Lung (tissue), 12 donors: ENCODE results near the gene VRK2. TPM values are rescaled to one million over a fixed set of nuclear protein-coding genes. Genes with fewer than 3 reads are reported as not detected.
"Not testable (repeated sequence)": the region's sequence is repeated elsewhere in the genome, so short reads cannot be mapped to it uniquely, and the experiment has no call there.

Experiments
- ATAC-seq: fragments of 200-7000 bp; cut with Tn5 transposase; one replicate; pipeline ENCODE4 v1.9.1; 2020; ENCODE audit warnings: moderate number of reproducible peaks; ENCODE audit not compliant: insufficient read depth, low FRiP score
- DNase-seq, 3 donors: peaks; one replicate each; pipeline ENCODE4 v3.0.0-alpha.2; 2013 to 2017
- H3K27ac ChIP-seq, 2 donors: one replicate each; pipeline ENCODE4 v1.5.1; 2013; ENCODE audit warnings: mild to moderate bottlenecking in 2 of 2, moderate library complexity in 2 of 2, control low read depth in 1 of 2, inconsistent platforms in 1 of 2, low read depth in 1 of 2, low read length in 1 of 2
- H3K27me3 ChIP-seq, 3 donors: one replicate each; pipeline ENCODE4 v1.5.1; 2013; ENCODE audit warnings: low read length in 2 of 3; ENCODE audit not compliant: control insufficient read depth in 3 of 3, insufficient read depth in 3 of 3
- H3K36me3 ChIP-seq, 4 donors: one replicate each; pipeline ENCODE4 v1.5.1; 2013; ENCODE audit warnings: low read length in 4 of 4, mild to moderate bottlenecking in 1 of 4, moderate library complexity in 1 of 4; ENCODE audit not compliant: control insufficient read depth in 4 of 4, insufficient read depth in 4 of 4
- H3K4me1 ChIP-seq, 5 donors: one replicate each; pipeline ENCODE4 v1.5.1; 2013; ENCODE audit warnings: low read length in 5 of 5, mild to moderate bottlenecking in 2 of 5, moderate library complexity in 1 of 5; ENCODE audit not compliant: control insufficient read depth in 5 of 5, insufficient read depth in 5 of 5
- H3K4me3 ChIP-seq: one replicate; pipeline ENCODE4 v1.5.1; 2013; ENCODE audit warnings: mild to moderate bottlenecking, control low read depth, moderate library complexity
- H3K9ac ChIP-seq, 2 donors: one replicate each; pipeline ENCODE4 v1.5.1; 2013; ENCODE audit warnings: low read length in 2 of 2, control low read depth in 1 of 2; ENCODE audit not compliant: insufficient read depth in 1 of 2
- H3K9me3 ChIP-seq, 4 donors: one replicate each; pipeline ENCODE4 v1.5.1; 2013; ENCODE audit warnings: low read length in 3 of 4, mild to moderate bottlenecking in 1 of 4, moderate library complexity in 1 of 4; ENCODE audit not compliant: control insufficient read depth in 4 of 4, insufficient read depth in 3 of 4
- CTCF ChIP-seq: IDR thresholded peaks from 2 replicates; pipeline ENCODE4 v1.5.1; 2012; ENCODE audit warnings: mild to moderate bottlenecking; ENCODE audit errors: control extremely low read depth, extremely low read depth
- WGBS, 2 donors: extraction: QIAGEN DNeasy Blood & Tissue Kit; methylation state at CpG; one replicate each; pipeline ENCODE4 v1.1.7; 2013; 5-methylcytosine and 5-hydroxymethylcytosine counted together
- polyA plus RNA-seq, 2 donors: library from polyadenylated mRNA; stranded (reverse); fragments of 200-250 nt; gene quantifications; one replicate each; pipeline ENCODE4 v1.2.1, GENCODE V29; 2013
- total RNA-seq, 2 donors: library from RNA; depleted of rRNA in 1 of 2; stranded (reverse); fragments of >200 nt in 1 of 2; gene quantifications; one replicate each; pipeline ENCODE4 v1.2.1, GENCODE V29; 2014 to 2021
- donor health status: control.
- donor health status: control.
- donor health status: Bipolar disorder and iron deficiency.
- donor health status: healthy.
- donor health status: DM: yes; HTN: yes; CAD: no.

Gene VRK2
- total and polyA plus RNA-seq, 4 donors = 11.2 to 25.4 (median 14.7) TPM

- H3K36me3 ChIP-seq, DNase-seq, H3K4me3 ChIP-seq, H3K27me3 ChIP-seq, H3K9me3 ChIP-seq, ATAC-seq, H3K4me1 ChIP-seq, H3K27ac ChIP-seq, H3K9ac ChIP-seq: not testable (repeated sequence)
- 95 to 96% methylated on average over 7 of the region's 7 CpGs for WGBS, 2 donors
These were observed 123.8 kb downstream of the VRK2 start for GRCh38 chr2:58170334-58170933.

GRCh38 chr2:58171831-58172230 is 125.2 kb downstream of the VRK2 start:
- DNase-seq = not testable (repeated sequence)

GRCh38 chr2:58177187-58177586 is 130.6 kb downstream of the VRK2 start:
- not testable (repeated sequence) for ATAC-seq, H3K9ac ChIP-seq, H3K27ac ChIP-seq, H3K36me3 ChIP-seq, H3K4me1 ChIP-seq, H3K27me3 ChIP-seq, H3K4me3 ChIP-seq, DNase-seq, H3K9me3 ChIP-seq
- WGBS, 2 donors = 88 to 91% methylated on average over 2 of the region's 4 CpGs

More at GRCh38 chr2:58171831-58172230, 125.2 kb downstream of the VRK2 start:
- H3K9ac ChIP-seq, H3K4me3 ChIP-seq, ATAC-seq, H3K27me3 ChIP-seq, H3K4me1 ChIP-seq, H3K9me3 ChIP-seq, H3K36me3 ChIP-seq, H3K27ac ChIP-seq: not testable (repeated sequence)
- WGBS, 2 donors = 94 to 96% methylated on average over 16 of the region's 16 CpGs

DNA sequence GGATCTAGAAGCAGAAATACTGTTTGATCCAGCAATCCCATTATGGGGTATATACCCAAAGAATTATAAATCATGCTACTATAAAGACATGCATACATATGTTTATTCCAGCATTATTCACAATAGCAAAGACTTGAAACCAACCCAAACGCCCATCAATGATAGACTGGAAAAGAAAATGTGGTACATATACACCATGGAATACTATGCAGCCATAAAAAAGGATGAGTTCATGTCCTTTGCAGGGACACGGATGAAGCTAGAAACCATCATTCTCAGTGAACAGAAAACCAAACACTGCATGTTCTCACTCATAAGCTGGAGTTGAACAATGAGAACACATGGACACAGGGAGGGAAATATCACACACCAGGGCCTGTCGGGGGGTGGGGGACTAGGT is 133.6 kb downstream of the VRK2 start:
- 96 to 99% methylated on average over 3 of the region's 3 CpGs for WGBS, 2 donors

DNA sequence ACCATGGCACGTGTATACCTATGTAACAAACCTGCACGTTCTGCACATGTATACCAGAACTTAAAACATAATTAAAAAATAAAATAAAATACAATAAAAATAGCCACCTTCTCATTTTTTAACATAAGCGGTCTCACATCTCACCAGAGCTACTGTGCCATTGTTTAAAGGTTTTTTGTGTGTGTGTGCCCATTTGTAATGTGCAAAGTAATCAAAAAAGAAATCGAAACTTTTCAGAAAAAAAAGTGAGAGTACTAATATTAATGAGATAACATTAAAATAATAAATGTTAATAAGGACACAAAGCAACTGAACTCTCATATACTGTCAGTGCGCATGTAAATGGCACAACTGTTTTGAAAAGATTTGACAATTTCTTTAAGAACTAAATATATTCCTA is 134.0 kb downstream of the VRK2 start:
- H3K4me3 ChIP-seq = no peak overlapping the region
- peaks cover 0 to 10% (median 0%) of the 10 kb centered on the region in 4 donors for H3K36me3 ChIP-seq
- TF ChIP-seq CTCF = no peak
- H3K27me3 ChIP-seq = no peaks in the 10 kb centered on the region
- H3K9ac ChIP-seq = no peak overlapping the region
- no peak for ATAC-seq
- no peak for DNase-seq
- 97 to 98% methylated on average over 5 of the region's 5 CpGs for WGBS, 2 donors
- no peaks in the 10 kb centered on the region for H3K4me1 ChIP-seq
- no peak overlapping the region for H3K27ac ChIP-seq
- H3K9me3 ChIP-seq = no peaks in the 10 kb centered on the region

More for the DNA sequence above, 133.6 kb downstream of the VRK2 start:
- H3K4me1 ChIP-seq, H3K4me3 ChIP-seq, DNase-seq, H3K27me3 ChIP-seq, ATAC-seq, H3K27ac ChIP-seq, H3K36me3 ChIP-seq, H3K9me3 ChIP-seq, H3K9ac ChIP-seq: not testable (repeated sequence)
